ENCODE measurements around the gene UTP25.
A peak's percentile ranks its signal among the peaks of the same experiment; 100 is the strongest.

The UTP25 gene, protein sequence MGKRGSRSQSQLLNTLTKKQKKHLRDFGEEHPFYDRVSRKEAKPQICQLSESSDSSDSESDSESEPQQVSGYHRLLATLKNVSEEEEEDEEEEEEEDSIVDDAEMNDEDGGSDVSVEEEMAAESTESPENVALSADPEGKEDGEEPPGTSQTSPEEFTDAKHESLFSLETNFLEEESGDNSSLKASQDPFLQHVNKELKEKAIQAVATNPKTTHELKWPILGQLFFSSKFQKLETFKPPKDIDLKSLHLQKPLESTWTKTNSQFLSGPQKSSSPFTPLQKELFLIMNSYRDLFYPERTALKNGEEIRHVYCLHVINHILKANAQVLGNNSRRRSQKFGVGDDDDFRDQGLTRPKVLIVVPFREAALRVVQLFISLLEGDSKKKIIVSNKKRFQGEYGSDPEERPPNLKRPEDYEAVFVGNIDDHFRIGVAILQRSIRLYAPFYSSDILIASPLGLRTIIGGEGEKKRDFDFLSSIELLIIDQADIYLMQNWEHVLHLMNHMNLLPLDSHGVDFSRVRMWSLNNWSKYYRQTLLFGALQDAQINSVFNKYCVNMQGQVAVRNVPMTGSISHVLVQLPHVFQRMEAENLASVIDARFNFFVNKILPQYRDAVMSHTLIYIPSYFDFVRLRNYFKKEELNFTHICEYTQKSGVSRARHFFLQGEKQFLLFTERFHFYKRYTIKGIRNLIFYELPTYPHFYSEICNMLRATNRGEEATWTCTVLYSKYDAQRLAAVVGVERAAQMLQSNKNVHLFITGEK

DNA sequence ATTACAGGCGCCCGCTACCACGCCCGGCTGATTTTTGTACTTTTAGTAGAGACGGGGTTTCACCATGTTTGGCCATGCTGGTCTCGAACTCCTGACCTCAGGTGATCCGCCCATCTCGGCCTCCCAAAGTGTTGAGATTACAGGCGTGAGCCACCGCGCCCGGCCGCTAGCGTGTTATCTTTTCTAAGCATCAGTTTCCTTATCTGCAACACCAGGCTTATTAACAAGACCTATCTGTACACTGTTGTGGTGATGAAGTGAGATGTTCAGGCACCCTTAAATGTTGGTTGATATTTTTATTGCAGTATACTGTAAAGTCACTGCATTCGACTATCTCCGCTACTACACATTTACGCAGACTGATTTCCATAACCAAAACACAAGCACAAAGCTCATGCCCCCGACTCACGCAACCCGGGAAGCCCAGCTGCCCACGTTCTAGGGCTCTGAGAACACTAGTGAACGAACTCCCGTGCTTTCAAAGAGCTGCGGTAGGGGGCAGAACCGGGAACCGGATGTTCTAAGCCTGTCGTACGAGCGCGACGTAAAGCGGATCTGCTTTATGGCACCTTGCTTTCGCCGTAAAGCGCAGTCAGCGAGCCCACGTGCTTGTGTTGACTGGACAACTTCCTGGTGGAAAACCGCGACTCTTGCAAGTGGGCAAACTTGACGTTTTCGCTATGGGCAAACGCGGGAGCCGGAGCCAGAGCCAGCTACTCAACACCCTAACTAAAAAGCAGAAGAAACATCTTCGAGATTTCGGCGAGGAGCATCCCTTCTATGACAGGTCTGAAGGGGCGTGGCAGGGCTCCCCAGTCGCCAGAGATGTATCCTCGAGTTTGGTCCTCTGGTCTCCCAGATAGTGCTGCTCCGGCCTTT lies at the start of gene UTP25:
Gene UTP25, plus strand, starts transcription at position 589 of the 879 bp plus-strand sequence. Its CDS starts 92 bp downstream, at position 681.
- peak within 1 kb of the TSS; percentile 75 for H3K4me3 ChIP-seq (ENCODE audit: low read length)
- TF ChIP-seq, protein P1, sequence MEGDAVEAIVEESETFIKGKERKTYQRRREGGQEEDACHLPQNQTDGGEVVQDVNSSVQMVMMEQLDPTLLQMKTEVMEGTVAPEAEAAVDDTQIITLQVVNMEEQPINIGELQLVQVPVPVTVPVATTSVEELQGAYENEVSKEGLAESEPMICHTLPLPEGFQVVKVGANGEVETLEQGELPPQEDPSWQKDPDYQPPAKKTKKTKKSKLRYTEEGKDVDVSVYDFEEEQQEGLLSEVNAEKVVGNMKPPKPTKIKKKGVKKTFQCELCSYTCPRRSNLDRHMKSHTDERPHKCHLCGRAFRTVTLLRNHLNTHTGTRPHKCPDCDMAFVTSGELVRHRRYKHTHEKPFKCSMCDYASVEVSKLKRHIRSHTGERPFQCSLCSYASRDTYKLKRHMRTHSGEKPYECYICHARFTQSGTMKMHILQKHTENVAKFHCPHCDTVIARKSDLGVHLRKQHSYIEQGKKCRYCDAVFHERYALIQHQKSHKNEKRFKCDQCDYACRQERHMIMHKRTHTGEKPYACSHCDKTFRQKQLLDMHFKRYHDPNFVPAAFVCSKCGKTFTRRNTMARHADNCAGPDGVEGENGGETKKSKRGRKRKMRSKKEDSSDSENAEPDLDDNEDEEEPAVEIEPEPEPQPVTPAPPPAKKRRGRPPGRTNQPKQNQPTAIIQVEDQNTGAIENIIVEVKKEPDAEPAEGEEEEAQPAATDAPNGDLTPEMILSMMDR (conservative IDR thresholded peaks at IDR 0.05; ENCODE audit: low read length), result peak; percentile 80
- DNase-seq (ENCODE audit: low read depth), result peak; percentile 97

DNA sequence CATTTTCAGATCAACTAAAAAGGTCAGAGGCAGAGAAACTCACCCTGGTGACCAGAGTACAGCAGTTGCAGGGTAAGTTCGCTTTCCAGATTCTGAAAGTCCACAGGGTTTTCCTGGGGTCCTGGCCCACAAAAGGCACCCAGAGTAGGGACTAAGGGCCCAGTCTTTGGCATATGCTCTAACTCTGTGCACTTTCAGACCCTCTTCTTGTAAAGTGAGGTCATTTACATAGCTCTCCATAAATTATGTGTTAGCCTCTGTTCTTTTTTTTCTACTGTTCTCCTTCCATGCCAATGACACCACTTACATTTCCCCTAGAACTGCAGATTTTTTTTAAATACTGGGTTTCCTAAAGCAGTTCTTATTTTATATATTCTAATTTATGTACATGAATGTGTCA lies 49.7 kb upstream of the UTP25 start:
- no peak overlapping the region for H3K4me3 ChIP-seq (ENCODE audit: low read length)
- TF ChIP-seq, protein P1 (conservative IDR thresholded peaks at IDR 0.05; ENCODE audit: low read length), result no peak
- DNase-seq (ENCODE audit: low read depth), result no peak

DNA sequence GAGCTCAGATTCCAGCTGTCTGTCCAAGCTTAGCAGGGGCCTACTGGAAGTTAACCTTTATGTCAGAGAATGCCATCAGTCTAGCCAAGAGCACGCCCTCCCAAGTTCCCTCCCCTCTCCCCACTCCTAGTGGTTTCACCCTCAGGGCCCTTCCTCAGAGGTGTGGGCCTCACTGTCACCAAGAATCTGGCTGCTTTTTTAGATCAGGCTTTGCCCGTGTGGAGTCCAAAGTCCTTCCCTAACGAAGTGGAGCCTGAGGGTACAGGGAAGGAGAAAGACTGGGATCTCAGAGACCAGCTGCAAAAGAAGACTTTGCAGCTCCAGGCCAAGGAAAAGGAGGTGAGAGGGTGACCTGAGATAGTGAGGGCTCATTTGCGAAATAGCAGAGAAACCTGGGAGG lies 47.5 kb upstream of the UTP25 start:
- no peak for DNase-seq (ENCODE audit: low read depth)
- H3K4me3 ChIP-seq (ENCODE audit: low read length), result no peak overlapping the region
- TF ChIP-seq, protein P1 (conservative IDR thresholded peaks at IDR 0.05; ENCODE audit: low read length), result no peak

DNA sequence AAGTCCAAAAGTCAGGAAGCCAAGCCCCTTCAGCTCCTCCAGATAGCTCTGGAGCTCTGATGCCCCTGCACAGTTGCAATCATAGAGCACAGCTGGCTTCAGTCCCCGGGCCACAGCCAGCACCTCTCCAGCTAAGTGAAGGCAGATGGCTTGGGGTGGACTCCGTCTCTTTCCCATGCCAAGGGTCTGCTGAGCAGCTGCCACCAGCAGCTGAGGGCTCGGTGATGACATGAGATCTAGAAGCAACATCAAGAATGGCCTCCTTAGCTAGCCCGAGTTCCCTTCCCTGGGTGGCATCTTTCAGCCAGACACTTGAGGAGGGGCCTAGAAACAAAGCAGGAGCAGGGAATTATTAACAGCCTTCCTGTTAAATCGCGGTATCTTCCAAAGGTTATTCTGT lies 44.4 kb upstream of the UTP25 start:
- TF ChIP-seq, protein P1 (conservative IDR thresholded peaks at IDR 0.05; ENCODE audit: low read length), result no peak
- peak overlapping the region; percentile 96 for H3K4me3 ChIP-seq (ENCODE audit: low read length)
- no peak for DNase-seq (ENCODE audit: low read depth)

DNA sequence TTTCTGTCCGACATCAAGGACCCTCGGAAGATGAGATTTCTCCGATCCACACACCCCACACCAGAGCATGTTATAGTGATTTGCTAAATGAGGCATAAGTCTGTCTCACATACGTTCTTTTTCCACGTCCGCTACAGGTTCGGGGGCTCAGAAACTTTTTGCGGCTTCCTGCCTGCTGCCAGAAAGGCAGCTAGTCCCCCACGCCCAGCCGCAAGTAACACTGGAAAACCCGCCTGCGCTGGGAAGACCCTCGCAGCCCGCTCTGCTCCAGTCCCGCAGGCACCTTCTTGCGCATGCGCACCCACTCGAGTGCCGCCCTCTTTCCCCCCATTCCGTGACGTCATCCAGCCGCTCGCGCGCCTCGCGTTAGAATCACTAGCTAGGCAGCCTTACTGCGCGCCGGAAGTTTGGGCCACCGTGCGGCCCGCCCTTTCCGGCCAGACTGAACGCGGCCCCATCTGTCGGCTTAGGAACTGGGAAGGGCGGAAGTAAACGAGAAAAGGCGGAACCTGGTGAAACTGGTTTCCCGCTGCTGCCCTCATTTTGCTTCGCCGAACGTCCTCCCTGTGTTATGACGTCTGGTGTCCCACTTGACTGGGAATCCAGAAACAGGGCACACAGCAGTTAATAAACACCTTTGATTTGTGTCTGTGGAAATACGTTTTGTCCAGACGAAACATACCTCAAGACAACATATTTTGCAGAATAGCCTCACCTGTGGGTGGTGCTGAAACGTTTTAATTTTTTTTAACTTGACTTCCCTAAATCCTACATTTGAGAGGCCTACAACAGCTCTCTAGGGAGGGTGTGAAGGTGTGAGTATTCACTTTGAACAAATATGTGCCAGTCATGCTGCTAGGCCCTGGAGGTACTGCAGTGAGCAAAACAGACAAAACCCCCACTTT lies 43.3 kb upstream of the UTP25 start, which contains the start of gene C1orf74:
Gene C1orf74, minus strand, starts transcription at position 295 of the 905 bp plus-strand sequence. CDS start 925 bp downstream, outside the sequence.
- peak; percentile 97 for DNase-seq (ENCODE audit: low read depth)
- H3K4me3 ChIP-seq (ENCODE audit: low read length), result peak within 1 kb of the TSS; percentile 96
- TF ChIP-seq, protein P1 (conservative IDR thresholded peaks at IDR 0.05; ENCODE audit: low read length), result no peak

DNA sequence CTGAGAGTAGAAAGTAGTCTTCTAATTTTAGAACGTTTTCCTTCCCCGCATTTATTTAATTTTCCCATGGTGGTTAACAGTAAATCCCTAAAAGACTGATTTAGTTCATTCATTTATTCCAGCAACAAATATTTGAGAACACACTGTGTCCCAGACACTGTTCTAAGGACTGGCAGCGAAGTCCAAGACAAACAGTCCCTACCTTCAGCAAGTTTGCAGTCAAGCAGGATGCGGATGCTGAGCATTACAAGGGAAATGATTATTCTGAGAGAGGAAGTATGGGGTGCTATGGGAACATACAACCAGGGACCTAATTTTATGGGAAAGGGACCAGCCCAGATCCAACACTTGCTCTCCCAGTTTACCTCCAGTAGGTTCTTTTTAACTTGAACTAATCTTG lies 42.2 kb upstream of the UTP25 start:
- no peak overlapping the region for H3K4me3 ChIP-seq (ENCODE audit: low read length)

More for the DNA sequence above, 42.2 kb upstream of the UTP25 start:
- no peak for DNase-seq (ENCODE audit: low read depth)
- TF ChIP-seq, protein P1 (conservative IDR thresholded peaks at IDR 0.05; ENCODE audit: low read length), result no peak
